ENCODE data around the gene SGSM2. TPM values are rescaled to one million over a fixed set of nuclear protein-coding genes. Genes with fewer than 3 reads are reported as not detected.

SGSM2 gene
- total and polyA plus RNA-seq, 2 of the 13 experiments (the other 11 are each of a cell fraction or from before 2014, with no cell fraction given) = 30.4 to 51.3 TPM

GRCh38 chr17:2395258-2396181 is 58.2 kb downstream of the SGSM2 start (continued):
- TF ChIP-seq ZBTB37 (CRISPR knock-in tag; IDR thresholded peaks at IDR 0.05) = no peak
- TF ChIP-seq ZNF460 (CRISPR knock-in tag; IDR thresholded peaks at IDR 0.05; ENCODE audit: borderline replicate concordance) = no peak
- TF ChIP-seq MXD3 (CRISPR knock-in tag; IDR thresholded peaks at IDR 0.05) = no peak
- no peak for TF ChIP-seq HINFP (CRISPR knock-in tag; IDR thresholded peaks at IDR 0.05; ENCODE audit: low read depth)
- TF ChIP-seq HNRNPL (IDR thresholded peaks at IDR 0.05; ENCODE audit: low read depth, low read length) = 0 out of 2 replicates have a peak, but pooled peaks have one; percentile 32
- 0 out of 2 replicates have a peak, but pooled peaks have one; percentile 13 for TF ChIP-seq SAP130 (CRISPR knock-in tag; IDR thresholded peaks at IDR 0.05; ENCODE audit: low read depth)
- no peak for TF ChIP-seq TCF12 (IDR thresholded peaks at IDR 0.05)
- no peak for TF ChIP-seq TCF12 (CRISPR knock-in tag; IDR thresholded peaks at IDR 0.05)
- TF ChIP-seq CC2D1A (CRISPR knock-in tag; IDR thresholded peaks at IDR 0.05) = no peak
- no peak for TF ChIP-seq KMT2A (CRISPR knock-in tag; IDR thresholded peaks at IDR 0.05)
- no peak for TF ChIP-seq MAZ (IDR thresholded peaks at IDR 0.05; ENCODE audit: borderline replicate concordance, low read depth, low read length)
- 0 out of 2 replicates have a peak, but pooled peaks have one; percentile 5 for TF ChIP-seq MAZ (CRISPR knock-in tag; IDR thresholded peaks at IDR 0.05; ENCODE audit: low read depth)
- TF ChIP-seq PITX1 (CRISPR knock-in tag; IDR thresholded peaks at IDR 0.05) = no peak
- TF ChIP-seq RARG (CRISPR knock-in tag; IDR thresholded peaks at IDR 0.05; ENCODE audit: low read depth) = no peak

All from HepG2 (cell line).